Measurements from ENCODE around the gene NOL9. TPM values are rescaled to one million over a fixed set of nuclear protein-coding genes. Genes with fewer than 3 reads are reported as not detected.

The NOL9 gene
- total RNA-seq, 4 donors from 2014 or later, result 19.4 to 33.6 (median 27.5) TPM

DNA sequence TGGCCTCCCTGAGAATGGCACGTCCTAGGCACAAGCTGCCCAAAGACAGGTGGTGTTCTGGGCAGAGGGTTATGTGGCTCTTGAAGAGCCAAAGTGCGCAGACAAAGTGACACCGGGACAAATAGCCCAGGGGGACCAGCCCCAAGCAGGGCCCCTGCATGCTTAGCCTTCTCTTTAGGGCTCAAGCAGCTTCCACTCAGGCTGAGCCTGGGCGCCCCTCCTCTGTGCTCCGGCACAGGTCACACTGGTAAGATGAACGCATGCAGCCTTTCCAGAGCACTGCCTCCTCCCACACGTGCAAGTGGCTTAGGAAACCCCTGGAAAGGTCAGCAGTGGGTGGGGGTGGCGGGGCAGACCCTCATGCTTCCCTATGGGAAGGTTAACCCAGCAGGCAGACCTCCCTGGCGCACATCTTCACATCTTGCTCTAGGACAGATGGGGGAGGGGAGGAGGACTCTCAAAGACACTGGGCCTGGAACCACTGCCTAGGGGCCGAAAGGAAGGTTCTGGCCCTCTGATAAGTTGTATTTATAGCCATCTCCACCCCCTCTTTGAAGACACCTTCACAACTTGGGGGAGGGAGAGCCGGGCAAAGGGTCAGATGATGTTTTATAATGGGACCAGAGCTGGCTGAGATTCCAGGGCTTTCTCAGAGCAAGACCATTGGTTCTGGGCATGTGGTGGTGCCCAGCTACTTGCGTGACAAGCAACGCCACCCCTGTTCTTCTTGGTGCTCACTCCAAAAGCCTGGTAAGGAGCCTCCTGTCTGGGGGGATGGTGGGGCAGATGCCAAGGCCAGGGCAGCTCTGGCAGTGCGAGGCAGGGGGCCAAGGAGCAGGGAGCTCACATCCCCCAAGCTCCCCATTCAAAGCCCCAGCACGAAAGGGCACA lies 42.8 kb upstream of the NOL9 start:
- H3K36me3 ChIP-seq, result peaks cover 68% of the 10 kb centered on the region
- H3K4me1 ChIP-seq, result peaks cover 49% of the 10 kb centered on the region
- peak overlapping the region; percentile 28 for H3K27ac ChIP-seq
- no peak for DNase-seq (ENCODE audit: low spot score in 2 of 2)
- TF ChIP-seq, protein P1, sequence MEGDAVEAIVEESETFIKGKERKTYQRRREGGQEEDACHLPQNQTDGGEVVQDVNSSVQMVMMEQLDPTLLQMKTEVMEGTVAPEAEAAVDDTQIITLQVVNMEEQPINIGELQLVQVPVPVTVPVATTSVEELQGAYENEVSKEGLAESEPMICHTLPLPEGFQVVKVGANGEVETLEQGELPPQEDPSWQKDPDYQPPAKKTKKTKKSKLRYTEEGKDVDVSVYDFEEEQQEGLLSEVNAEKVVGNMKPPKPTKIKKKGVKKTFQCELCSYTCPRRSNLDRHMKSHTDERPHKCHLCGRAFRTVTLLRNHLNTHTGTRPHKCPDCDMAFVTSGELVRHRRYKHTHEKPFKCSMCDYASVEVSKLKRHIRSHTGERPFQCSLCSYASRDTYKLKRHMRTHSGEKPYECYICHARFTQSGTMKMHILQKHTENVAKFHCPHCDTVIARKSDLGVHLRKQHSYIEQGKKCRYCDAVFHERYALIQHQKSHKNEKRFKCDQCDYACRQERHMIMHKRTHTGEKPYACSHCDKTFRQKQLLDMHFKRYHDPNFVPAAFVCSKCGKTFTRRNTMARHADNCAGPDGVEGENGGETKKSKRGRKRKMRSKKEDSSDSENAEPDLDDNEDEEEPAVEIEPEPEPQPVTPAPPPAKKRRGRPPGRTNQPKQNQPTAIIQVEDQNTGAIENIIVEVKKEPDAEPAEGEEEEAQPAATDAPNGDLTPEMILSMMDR (IDR thresholded peaks at IDR 0.05), result no peak
- TF ChIP-seq POLR2AphosphoS5 (IDR thresholded peaks at IDR 0.05) (no peak), POLR2A (IDR thresholded peaks at IDR 0.05) (no peak), EP300 (IDR thresholded peaks at IDR 0.05) (no peak)
- H3K4me3 ChIP-seq, result peak overlapping the region; percentile 98
- WGBS, result 63% methylated on average over 12 of the region's 15 CpGs
- no peaks in the 10 kb centered on the region for H3K9me3 ChIP-seq
- H3K27me3 ChIP-seq, result no peaks in the 10 kb centered on the region

DNA sequence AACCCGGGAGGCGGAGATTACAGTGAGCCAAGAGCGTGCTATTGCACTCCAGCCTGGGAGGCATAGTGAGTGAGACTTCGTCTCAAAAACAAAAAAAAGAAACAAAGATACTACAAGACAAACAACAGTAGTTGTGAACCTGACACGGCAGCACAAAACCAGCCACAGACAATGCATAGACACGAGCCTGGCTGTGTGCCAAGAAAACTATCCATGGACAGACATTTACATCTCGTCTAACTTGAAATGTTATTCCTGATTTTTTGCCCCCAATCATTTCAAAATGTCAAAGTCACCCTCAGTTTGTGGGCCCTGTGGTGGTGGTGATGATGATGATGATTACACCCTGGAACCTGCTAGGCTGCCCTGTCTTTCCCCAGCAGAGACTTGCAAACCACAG lies 42.0 kb upstream of the NOL9 start:
- WGBS, result 57% methylated on average over 7 of the region's 7 CpGs
- no peaks in the 10 kb centered on the region for H3K27me3 ChIP-seq
- TF ChIP-seq POLR2AphosphoS5 (IDR thresholded peaks at IDR 0.05) (no peak), EP300 (IDR thresholded peaks at IDR 0.05) (no peak), POLR2A (IDR thresholded peaks at IDR 0.05) (no peak)
- TF ChIP-seq, protein P1 (IDR thresholded peaks at IDR 0.05), result no peak
- H3K9me3 ChIP-seq, result no peaks in the 10 kb centered on the region
- no peak overlapping the region for H3K27ac ChIP-seq
- peaks cover 56% of the 10 kb centered on the region for H3K4me1 ChIP-seq
- peak overlapping the region; percentile 98 for H3K4me3 ChIP-seq
- no peak for DNase-seq (ENCODE audit: low spot score in 2 of 2)
- peaks cover 74% of the 10 kb centered on the region for H3K36me3 ChIP-seq

DNA sequence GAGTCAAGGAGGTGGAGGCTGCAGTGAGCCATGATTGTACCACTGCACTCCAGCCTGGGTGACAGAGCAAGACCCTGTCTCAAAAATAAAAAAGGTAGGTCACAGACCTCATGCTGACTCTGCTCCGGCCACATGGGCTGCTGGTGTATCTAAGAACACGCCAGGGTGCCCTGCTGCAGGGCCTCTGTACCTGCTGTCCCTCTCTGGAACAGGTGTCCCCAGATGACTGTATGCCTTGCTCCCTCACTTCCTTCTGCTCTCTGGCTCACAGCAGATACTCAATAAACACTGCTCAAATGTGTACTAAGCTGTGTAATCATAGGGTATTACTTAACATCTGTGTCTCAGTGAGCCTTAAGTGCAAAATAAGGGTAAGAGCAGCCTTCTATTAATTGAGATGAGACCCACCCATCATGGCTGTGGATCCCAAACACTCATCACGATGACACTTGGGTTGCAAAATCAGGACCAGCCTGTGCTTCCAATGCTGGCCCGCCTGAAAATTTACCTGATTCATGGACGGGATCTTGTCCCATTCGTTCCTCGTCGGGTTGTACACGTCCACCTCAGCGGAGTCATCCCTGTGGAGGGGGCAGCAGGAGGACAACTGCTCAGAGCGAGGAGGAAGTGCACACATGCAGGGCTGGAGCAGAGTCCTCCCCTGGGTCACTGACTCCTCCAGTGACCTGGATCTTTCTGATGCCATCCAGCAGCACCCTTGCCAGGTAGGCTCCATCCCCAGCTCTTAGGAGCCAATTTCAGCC lies 40.8 kb upstream of the NOL9 start:
- H3K4me1 ChIP-seq, result peaks cover 52% of the 10 kb centered on the region
- H3K4me3 ChIP-seq, result no peak overlapping the region
- no peaks in the 10 kb centered on the region for H3K9me3 ChIP-seq
- DNase-seq (ENCODE audit: low spot score in 2 of 2), result no peak
- 92% methylated on average over 8 of the region's 11 CpGs for WGBS
- peaks cover 85% of the 10 kb centered on the region for H3K36me3 ChIP-seq
- no peaks in the 10 kb centered on the region for H3K27me3 ChIP-seq
- TF ChIP-seq, protein P1 (IDR thresholded peaks at IDR 0.05), result no peak
- TF ChIP-seq POLR2AphosphoS5 (IDR thresholded peaks at IDR 0.05) (no peak), POLR2A (IDR thresholded peaks at IDR 0.05) (no peak), EP300 (IDR thresholded peaks at IDR 0.05) (no peak)
- no peak overlapping the region for H3K27ac ChIP-seq

DNA sequence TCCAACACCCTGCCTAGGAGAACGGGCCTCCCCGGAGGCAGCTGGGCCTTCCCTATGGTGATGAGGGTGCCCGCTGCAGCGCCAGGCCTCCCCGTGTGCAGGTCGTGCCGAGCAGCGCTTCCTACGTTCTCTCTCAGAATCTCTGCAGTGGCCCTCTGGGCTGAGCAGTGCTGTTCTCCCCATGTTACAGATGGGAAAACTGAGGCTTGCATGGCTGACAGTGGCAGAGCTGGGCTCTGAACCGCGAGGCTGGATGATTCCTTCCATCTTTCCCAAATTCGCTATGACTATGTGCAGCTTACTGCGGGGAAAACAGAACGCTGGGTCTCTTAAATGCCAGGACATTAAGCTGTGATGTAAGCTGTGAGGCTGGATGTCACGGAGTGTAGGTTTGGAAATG lies 39.5 kb upstream of the NOL9 start:
- no peak overlapping the region for H3K4me3 ChIP-seq
- peaks cover 50% of the 10 kb centered on the region for H3K4me1 ChIP-seq
- peaks cover 95% of the 10 kb centered on the region for H3K36me3 ChIP-seq
- no peaks in the 10 kb centered on the region for H3K9me3 ChIP-seq
- no peak for DNase-seq (ENCODE audit: low spot score in 2 of 2)
- 90% methylated on average over 9 of the region's 15 CpGs for WGBS
- no peak overlapping the region for H3K27ac ChIP-seq
- H3K27me3 ChIP-seq, result no peaks in the 10 kb centered on the region
- TF ChIP-seq, protein P1 (IDR thresholded peaks at IDR 0.05), result no peak
- TF ChIP-seq POLR2A (IDR thresholded peaks at IDR 0.05) (no peak), EP300 (IDR thresholded peaks at IDR 0.05) (no peak), POLR2AphosphoS5 (IDR thresholded peaks at IDR 0.05) (no peak)
